T-helper 2 cell treated with Interferon-gamma antibody and Interleukin-4, amounts not matched to agents 100 ng/mL and 5 ng/mL, for 36 hours (primary cell): Measurements from ENCODE around the gene SLN. TPM values are rescaled to one million over a fixed set of nuclear protein-coding genes. Genes with fewer than 3 reads are reported as not detected.

Experiments used
- total RNA-seq: library from RNA; stranded (reverse); gene quantifications from 2 replicates; pipeline ENCODE4 v1.2.3, GENCODE V29; 2022

Gene SLN
- total RNA-seq, 1 donor from 2014 or later = not detected

Other genes with a start within 250 kb of the SLN start
- 10.3 TPM in 2 replicates for gene ALKBH8, start 146.3 kb downstream of the SLN start, total RNA-seq
- gene ELMOD1, start 120.9 kb downstream of the SLN start, total RNA-seq = not detected in 2 replicates
- 9.9 and 10.8 TPM in 2 replicates for gene SLC35F2, start 146.7 kb upstream of the SLN start, total RNA-seq
- not detected in 2 replicates for gene RAB39A, start 216.4 kb upstream of the SLN start, total RNA-seq